Tibial artery (tissue), 4 donors: ENCODE results near the gene TRIM66.
A peak's percentile ranks its signal among the peaks of the same experiment; 100 is the strongest.

Source experiments
- DNase-seq, 2 donors: peaks; one replicate each; pipeline ENCODE4 v3.0.0-alpha.2; 2019
- H3K27ac ChIP-seq, 2 donors: fragments of 200-600 bp; sonication (generic) in 1 of 2; 1 replicate in 1 of 2; 2 replicates in 1 of 2; pipeline ENCODE4 v1.5.1; 2018 to 2019; ENCODE audit warnings: mild to moderate bottlenecking in 1 of 2
- H3K27me3 ChIP-seq, 2 donors: fragments of 200-600 bp; sonication (generic) in 1 of 2; one replicate each; pipeline versions ENCODE4 v1.5.1 to v1.6.0; 2016 to 2019
- H3K36me3 ChIP-seq, 3 donors: fragments of 200-600 bp; sonication (generic) in 2 of 3; one replicate each; pipeline ENCODE4 v1.5.1; 2016 to 2019; ENCODE audit warnings: mild to moderate bottlenecking in 2 of 3
- H3K4me1 ChIP-seq, 4 donors: fragments of 200-600 bp; sonication (generic) in 2 of 4; 1 replicate in 3 of 4; 2 replicates in 1 of 4; pipeline ENCODE4 v1.5.1; 2016 to 2019
- H3K4me3 ChIP-seq, 2 donors: fragments of 200-600 bp; sonication (generic) in 1 of 2; 1 replicate in 1 of 2; 2 replicates in 1 of 2; pipeline ENCODE4 v1.5.1; 2018 to 2019; ENCODE audit warnings: mild to moderate bottlenecking in 2 of 2
- H3K9me3 ChIP-seq, 3 donors: fragments of 200-600 bp; sonication (generic) in 1 of 3; one replicate each; pipeline ENCODE4 v1.5.1; 2016 to 2019
- CTCF ChIP-seq, 2 experiments: fragments of 200-600 bp in 1 of 2; fragments of 450-650 bp in 1 of 2; IDR thresholded peaks; one replicate each; pipeline ENCODE4 v1.5.1; 2017 to 2019; ENCODE audit warnings: antibody characterized with exemption in 2 of 2, mild to moderate bottlenecking in 1 of 2, moderate library complexity in 1 of 2
- intact Hi-C: fragments of 100-400 bp; cut with DNase I; formaldehyde crosslinking; loops from one replicate; pipeline ENCODE4 v1.15.0; 2023; ENCODE audit warnings: low total_unique reads

TRIM66 gene

GRCh38 chr11:8706673-8707432, 24.4 kb upstream of the TRIM66 start:
- Histone ChIP-seq H3K4me1 (peaks cover 13 to 59% (median 34%) of the 10 kb centered on the region in 4 donors), H3K27ac (peak overlapping the region; percentile 93), H3K27me3 (no peaks in the 10 kb centered on the region), H3K9me3 (no peaks in the 10 kb centered on the region), H3K36me3 (peaks cover 7 to 61% (median 31%) of the 10 kb centered on the region in 3 donors), H3K4me3 (no peak overlapping the region)
- intact Hi-C loops = loop anchor here (10.0 kb wide), 1 partner anchor 58 kb away; no protein-coding TSS in a partner anchor
- no peak for TF ChIP-seq CTCF (IDR thresholded peaks at IDR 0.05)
- DNase-seq = no peak

DNA sequence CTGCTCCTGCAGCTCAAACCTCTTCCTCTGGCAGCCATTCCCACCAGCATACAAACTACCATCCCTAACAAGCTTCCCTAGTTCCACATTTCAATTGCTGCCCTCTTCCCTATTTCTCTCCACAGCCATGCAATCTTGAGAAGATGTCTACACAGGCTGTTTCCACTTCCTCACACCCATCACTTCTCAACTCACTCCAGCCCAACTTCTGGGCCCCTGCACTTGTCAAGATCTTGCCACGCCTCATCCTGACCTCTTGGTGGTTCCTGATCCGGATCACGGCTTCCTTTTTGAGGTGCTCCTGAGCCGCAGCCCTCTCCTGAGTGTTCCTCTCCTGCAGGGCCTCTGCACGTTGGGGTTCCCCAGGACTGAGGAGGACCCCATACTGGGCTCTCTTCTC, 22.7 kb upstream of the TRIM66 start:
- peaks cover 11 to 66% (median 35%) of the 10 kb centered on the region in 3 donors for H3K36me3 ChIP-seq
- DNase-seq = no peak
- peak overlapping the region in 1 of 2 donors; percentile 93 for H3K27ac ChIP-seq
- no peak for TF ChIP-seq CTCF (IDR thresholded peaks at IDR 0.05)
- intact Hi-C loops = loop anchor here (10.0 kb wide), 1 partner anchor 60 kb away; no protein-coding TSS in a partner anchor
- no peaks in the 10 kb centered on the region for H3K27me3 ChIP-seq
- H3K9me3 ChIP-seq = no peaks in the 10 kb centered on the region
- H3K4me3 ChIP-seq = no peak overlapping the region
- H3K4me1 ChIP-seq = peaks cover 13 to 54% (median 32%) of the 10 kb centered on the region in 4 donors

DNA sequence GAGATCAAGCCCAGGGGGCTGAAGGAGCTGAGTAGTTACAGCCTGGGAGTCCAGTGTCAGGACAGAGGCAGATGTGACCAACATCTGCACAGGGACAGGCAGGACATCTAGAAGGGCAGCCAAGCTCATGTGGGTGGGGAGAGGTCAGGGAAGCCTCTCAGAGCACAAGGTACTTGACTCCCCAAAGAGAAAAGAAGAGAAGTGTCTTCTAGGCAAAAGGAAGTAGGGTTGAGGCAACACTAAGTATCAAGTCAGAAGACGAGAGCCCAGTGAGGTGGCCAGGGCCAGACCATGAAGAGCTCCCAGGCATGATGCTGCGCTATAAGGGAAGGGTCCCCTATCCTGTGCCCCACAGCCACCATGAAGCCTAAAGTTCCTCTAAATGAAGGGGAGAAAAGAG, 21.7 kb upstream of the TRIM66 start:
- Histone ChIP-seq H3K36me3 (peaks cover 11 to 76% (median 40%) of the 10 kb centered on the region in 3 donors), H3K9me3 (no peaks in the 10 kb centered on the region), H3K4me1 (peaks cover 13 to 54% (median 29%) of the 10 kb centered on the region in 4 donors), H3K27ac (peak overlapping the region; percentile 30 to 93), H3K27me3 (no peaks in the 10 kb centered on the region), H3K4me3 (no peak overlapping the region)
- intact Hi-C loops = loop anchor here (10.0 kb wide), 1 partner anchor 61 kb away; no protein-coding TSS in a partner anchor
- no peak for TF ChIP-seq CTCF (IDR thresholded peaks at IDR 0.05)
- no peak for DNase-seq

GRCh38 chr11:8702598-8702915, 20.1 kb upstream of the TRIM66 start:
- DNase-seq = no peak
- H3K27ac ChIP-seq = peak overlapping the region in 1 of 2 donors; percentile 93
- H3K36me3 ChIP-seq = peaks cover 23 to 92% (median 56%) of the 10 kb centered on the region in 3 donors
- no peaks in the 10 kb centered on the region for H3K27me3 ChIP-seq
- H3K4me1 ChIP-seq = peaks cover 0 to 42% (median 15%) of the 10 kb centered on the region in 4 donors
- TF ChIP-seq CTCF (IDR thresholded peaks at IDR 0.05) = no peak
- no peaks in the 10 kb centered on the region for H3K9me3 ChIP-seq
- intact Hi-C loops = loop anchor here (10.0 kb wide), 1 partner anchor 62 kb away; no protein-coding TSS in a partner anchor
- no peak overlapping the region for H3K4me3 ChIP-seq

GRCh38 chr11:8701891-8702597, 19.6 kb upstream of the TRIM66 start:
- no peak for DNase-seq
- Histone ChIP-seq H3K27ac (peak overlapping the region; percentile 12 to 93), H3K27me3 (no peaks in the 10 kb centered on the region), H3K4me1 (peaks cover 0 to 37% (median 10%) of the 10 kb centered on the region in 4 donors), H3K9me3 (no peaks in the 10 kb centered on the region), H3K36me3 (peaks cover 29 to 96% (median 61%) of the 10 kb centered on the region in 3 donors), H3K4me3 (no peak overlapping the region)
- intact Hi-C loops = loop anchor here (10.0 kb wide), 1 partner anchor 63 kb away; no protein-coding TSS in a partner anchor
- no peak for TF ChIP-seq CTCF (IDR thresholded peaks at IDR 0.05)
